ENCODE results near the gene SLC5A6.
"Not testable (repeated sequence)": the region's sequence is repeated elsewhere in the genome, so short reads cannot be mapped to it uniquely, and the experiment has no call there.

SLC5A6 gene

GRCh38 chr2:27208486-27209050, 3.5 kb downstream of the SLC5A6 start:
- no peak overlapping the region for H3K4me3 ChIP-seq (ENCODE audit: low read depth, low read length)

GRCh38 chr2:27206346-27206745, 5.7 kb downstream of the SLC5A6 start:
- H3K4me3 ChIP-seq (ENCODE audit: low read depth, low read length), result no peak overlapping the region

DNA sequence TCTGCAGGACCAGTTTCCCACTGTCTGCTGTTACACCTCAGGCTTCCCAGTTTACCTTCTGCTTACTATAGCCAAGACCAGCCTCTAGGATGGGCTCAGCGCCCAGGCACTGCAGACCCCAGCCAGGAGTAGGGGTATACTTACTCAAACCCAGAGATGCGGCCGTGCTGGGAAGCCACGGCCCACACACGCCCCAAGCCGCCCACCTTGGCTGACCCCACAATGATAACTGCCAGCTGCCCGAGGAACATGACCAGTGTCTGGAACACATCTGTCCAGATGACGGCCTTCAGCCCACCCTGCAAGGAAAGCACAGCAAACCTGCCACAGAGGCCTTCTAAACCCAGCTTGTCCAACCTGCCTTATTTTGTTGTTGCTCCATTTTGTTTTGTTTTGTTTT, 6.9 kb downstream of the SLC5A6 start:
- no peak overlapping the region for H3K4me3 ChIP-seq (ENCODE audit: low read depth, low read length)

DNA sequence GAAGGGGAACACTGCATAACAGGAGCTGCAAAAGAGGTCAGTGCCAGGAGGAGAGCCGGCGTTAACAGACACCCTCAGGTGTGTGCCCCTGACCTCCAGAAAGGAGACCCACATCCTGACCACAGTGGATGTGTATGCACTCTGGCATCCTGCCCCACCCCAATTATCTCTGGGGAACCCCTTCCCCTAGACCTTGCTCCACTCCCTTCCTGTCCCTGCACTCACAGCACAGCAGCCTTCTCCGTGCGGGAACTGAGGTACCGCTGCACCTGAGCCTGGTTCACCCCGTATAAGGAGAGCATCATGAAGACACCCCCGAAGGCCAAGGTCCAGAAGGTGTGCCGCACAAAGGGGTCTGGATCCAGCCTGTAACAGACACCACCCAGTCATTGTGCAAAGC, 7.5 kb downstream of the SLC5A6 start:
- H3K4me3 ChIP-seq (ENCODE audit: low read depth, low read length), result no peak overlapping the region

- no peak overlapping the region for H3K4me3 ChIP-seq (ENCODE audit: low read depth, low read length)
These were observed 8.3 kb downstream of the SLC5A6 start for GRCh38 chr2:27203741-27204140.

- no peak overlapping the region for H3K4me3 ChIP-seq (ENCODE audit: low read depth, low read length)
These were observed 9.2 kb downstream of the SLC5A6 start for GRCh38 chr2:27202854-27203253.

DNA sequence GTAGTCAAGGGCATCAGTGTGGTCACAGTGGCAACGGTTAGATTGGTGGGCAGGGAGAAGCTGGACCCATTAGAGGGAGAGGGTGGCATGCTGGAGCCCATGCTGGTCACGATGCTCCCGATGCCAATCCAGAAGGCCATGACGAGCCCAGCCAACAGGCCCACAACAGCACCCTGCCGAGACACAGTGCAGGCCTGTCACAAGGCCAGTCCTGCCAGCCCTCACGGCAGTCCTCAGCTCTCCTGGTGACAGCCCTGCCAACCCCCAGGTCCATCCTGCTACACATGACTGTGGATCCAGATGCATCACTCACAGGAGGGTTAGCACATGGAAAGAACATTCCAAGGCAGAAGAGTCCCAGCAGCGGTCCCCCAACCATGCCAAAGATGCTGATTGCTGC, 10.4 kb downstream of the SLC5A6 start:
- H3K4me3 ChIP-seq (ENCODE audit: low read depth, low read length), result no peak overlapping the region

DNA sequence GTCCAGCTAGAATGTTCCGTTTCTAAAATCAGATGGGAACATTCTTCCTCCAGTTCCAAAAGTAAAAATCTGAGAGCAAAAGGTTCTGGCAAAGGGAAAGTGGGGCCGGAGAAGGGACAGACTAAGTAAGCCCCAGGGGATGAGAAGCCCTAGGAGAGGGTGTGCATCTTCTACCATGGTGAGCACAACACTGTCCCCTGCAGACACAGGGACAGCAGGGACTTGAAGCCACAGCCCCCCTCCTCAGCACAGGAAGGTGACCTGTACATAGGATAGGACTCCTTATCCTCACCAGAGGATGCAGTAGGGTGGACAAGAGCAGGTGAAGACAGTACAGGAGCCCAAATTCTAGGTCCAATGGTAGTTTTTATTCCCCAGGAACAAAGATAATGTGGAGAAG, 12.8 kb downstream of the SLC5A6 start:
- no peak overlapping the region for H3K4me3 ChIP-seq (ENCODE audit: low read depth, low read length)

- no peak overlapping the region for H3K4me3 ChIP-seq (ENCODE audit: low read depth, low read length)
These were observed 13.4 kb downstream of the SLC5A6 start for GRCh38 chr2:27198627-27199026.

DNA sequence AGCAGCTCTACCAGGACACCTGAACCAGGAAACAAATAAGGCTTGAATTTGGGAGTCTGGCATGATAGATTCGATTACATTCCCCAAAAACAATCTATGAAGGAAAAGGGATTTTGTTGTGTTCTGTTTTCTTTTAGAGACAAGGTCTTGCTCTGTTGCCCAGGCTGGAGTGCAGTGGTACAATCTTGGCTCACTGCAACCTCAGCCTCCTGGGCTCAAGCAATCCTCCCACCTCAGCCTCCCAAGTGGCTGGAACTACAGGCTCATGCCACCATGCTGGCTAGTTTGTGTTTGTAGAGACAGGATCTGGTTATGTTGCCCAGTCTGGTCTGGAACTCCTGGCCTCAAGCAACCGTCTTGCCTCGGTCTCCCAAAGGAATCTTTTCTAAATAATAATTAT, 14.0 kb downstream of the SLC5A6 start:
- H3K4me3 ChIP-seq (ENCODE audit: low read depth, low read length), result not testable (repeated sequence)

GRCh38 chr2:27195799-27196198, 16.3 kb downstream of the SLC5A6 start:
- H3K4me3 ChIP-seq (ENCODE audit: low read depth, low read length), result not testable (repeated sequence)

GRCh38 chr2:27194538-27195354, 17.3 kb downstream of the SLC5A6 start:
- no peak overlapping the region for H3K4me3 ChIP-seq (ENCODE audit: low read depth, low read length)

DNA sequence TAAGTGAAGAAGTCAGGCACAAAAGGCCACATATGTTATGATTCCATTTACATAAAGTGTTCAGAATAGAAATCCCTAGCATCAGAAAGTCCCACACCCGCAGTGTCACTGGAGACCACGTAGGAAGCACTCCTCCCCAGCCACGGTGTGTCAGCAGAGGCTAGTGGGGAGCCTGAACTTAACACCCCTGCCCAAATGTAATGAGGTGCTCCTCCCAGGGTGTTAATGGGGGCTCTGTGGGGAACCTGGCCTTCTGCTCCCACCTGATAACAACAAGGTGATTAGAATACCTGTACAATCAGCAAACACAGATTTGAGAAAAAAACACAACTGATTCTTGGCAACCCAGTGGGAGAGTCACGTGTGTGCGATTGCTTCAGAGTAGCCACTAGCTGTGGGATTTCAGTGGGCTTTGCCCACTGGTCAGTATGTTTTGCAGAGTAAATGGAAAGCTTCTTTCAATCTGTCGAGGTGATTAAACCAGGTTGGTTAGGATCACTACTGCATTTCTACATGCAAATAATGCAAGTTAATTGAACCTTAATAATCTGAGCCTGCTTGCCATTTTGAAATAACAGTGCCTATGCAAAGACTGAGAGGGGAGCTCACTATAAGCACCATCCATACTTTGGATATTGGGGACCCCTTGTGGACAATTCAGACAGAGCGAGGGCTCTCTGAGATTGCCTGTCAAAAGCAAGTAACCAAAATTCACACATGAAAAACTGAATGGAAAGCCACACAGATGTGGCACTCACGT, 20.8 kb downstream of the SLC5A6 start:
- H3K4me3 ChIP-seq (ENCODE audit: low read depth, low read length), result no peak overlapping the region

DNA sequence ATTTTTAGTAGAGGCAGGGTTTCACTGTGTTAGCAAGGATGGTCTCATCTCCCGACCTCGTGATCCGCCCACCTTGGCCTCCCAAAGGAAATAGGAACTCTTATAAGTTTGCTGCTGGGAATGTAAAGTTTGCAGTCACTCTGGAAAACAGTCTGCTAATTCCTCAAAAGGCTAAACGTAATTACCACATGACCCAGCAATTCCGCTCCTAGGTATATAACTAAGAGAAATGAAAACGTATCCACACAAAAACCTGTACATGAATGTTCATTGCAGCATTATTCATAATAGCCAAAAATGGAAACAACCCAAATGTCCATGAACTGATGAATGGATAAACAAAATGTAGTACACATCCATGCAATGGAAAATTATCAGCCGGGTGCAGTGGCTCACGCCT, 22.1 kb downstream of the SLC5A6 start:
- H3K4me3 ChIP-seq (ENCODE audit: low read depth, low read length), result no peak overlapping the region

GRCh38 chr2:27186613-27187345, 25.3 kb downstream of the SLC5A6 start:
- H3K4me3 ChIP-seq (ENCODE audit: low read depth, low read length), result no peak overlapping the region

DNA sequence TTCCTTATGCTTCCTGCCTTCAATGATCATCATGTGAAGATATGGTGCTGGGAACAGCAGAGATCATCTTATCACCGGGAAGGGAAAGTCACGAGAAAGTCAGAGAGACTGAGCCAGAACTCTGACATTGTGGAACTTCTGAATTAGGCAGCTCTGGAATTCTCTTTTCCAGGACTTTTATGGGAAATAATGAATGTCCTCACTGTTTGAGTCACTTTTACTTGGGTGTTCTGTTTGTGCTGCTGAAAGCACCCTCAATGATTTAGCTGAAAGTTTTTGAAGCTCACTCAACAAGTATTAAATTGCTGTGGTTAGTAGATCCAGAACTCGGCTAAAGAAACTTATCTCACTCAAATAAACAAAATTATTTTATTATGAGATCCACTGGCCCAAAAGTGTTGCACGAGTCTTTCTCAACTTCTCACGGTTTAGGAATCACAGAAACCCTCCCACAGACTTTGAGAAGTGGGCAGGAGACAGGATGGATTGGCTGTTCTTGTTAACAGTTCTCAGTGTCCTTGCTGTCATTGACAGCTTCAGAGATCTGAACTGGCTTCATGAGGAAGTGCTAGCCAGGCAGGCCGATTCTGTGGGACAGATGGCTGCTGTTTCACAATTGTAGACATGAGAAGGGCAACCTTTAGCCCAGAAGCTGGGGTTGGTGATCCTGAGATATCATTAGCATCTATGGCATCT, 26.6 kb downstream of the SLC5A6 start:
- no peak overlapping the region for H3K4me3 ChIP-seq (ENCODE audit: low read depth, low read length)

DNA sequence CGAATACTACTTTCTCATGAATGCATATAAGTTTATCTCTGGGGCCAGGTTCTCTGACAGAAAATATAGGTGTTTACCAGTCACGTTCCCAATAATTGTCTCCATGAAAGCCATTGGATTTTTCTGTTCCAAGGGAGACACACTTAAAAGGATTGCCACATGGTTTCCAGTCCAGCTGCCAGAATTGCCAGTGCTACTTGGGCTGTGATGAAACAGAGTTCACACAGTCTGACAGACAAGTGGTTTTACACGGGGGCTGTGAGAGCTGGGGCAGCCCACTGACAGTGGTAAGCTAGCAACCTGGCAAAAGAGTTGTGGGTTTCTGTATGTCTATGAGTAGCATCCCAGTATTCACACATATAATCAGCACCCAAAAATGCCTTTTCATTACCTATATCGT, 28.0 kb downstream of the SLC5A6 start:
- no peak overlapping the region for H3K4me3 ChIP-seq (ENCODE audit: low read depth, low read length)

DNA sequence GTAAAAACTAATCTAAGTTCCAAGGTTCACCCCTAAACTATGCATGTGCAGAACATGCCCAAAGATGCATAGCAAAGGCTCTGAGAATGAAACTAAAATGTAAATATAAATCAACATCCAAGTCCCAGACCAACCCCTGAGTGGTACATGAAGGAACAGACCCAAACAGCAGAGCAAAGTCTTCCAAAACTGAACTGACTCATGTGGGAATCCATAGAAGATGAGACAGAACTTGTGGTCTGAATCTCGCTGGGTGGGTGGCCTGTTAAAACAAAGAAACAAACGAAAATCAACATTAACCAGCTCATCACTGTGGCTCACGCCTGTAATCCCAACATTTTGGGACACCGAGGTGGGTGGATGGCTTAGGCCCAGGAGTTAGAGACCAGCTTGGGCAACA, 29.7 kb downstream of the SLC5A6 start:
- H3K4me3 ChIP-seq (ENCODE audit: low read depth, low read length), result no peak overlapping the region

GRCh38 chr2:27179344-27180000, 32.6 kb downstream of the SLC5A6 start:
- H3K4me3 ChIP-seq (ENCODE audit: low read depth, low read length), result no peak overlapping the region

- H3K4me3 ChIP-seq (ENCODE audit: low read depth, low read length), result no peak overlapping the region
These were observed 33.6 kb downstream of the SLC5A6 start for GRCh38 chr2:27178469-27178868.
